IMR-90 (cell line): ENCODE results near the gene COA6. TPM values are rescaled to one million over a fixed set of nuclear protein-coding genes. Genes with fewer than 3 reads are reported as not detected.

Source experiments
- ATAC-seq: fragments of 200-7000 bp; cut with Tn5 transposase; 2 replicates; pipeline ENCODE4 v1.9.1; 2020; ENCODE audit warnings: low read depth, mild to moderate bottlenecking, moderate library complexity
- BruUV-seq: library from RNA; stranded (reverse); fragments of 400-500 nt; replicated peaks from 2 replicates; lab custom pipeline; 2021; lab: Mats Ljungman, UMichigan
- CTCF ChIA-PET: fragments of 300-600 bp; formaldehyde crosslinking; extraction: SDS; loops from one replicate; lab custom pipeline; 2021; ENCODE audit warnings: antibody characterized with exemption; lab: Yijun Ruan, JAX
- POLR2A ChIA-PET: fragments of 300-600 bp; sonication (Branson Sonifier 250); formaldehyde crosslinking; loops from one replicate; lab custom pipeline; 2022; ENCODE audit warnings: antibody characterized with exemption; ENCODE audit not compliant: unreplicated experiment; lab: Charles Lee
- DNase-seq: peaks from one replicate; pipeline ENCODE4 v3.0.0; 2013
- H2AFZ ChIP-seq: replicated peaks from 2 replicates; pipeline ENCODE3; 2013; ENCODE audit warnings: low read length, mild to moderate bottlenecking; ENCODE audit not compliant: poor library complexity
- H2AK5ac ChIP-seq: 2 replicates; pipeline ENCODE4 v1.6.1; 2013; ENCODE audit warnings: low read depth, low read length, inconsistent platforms
- H2AK9ac ChIP-seq: replicated peaks from 2 replicates; pipeline ENCODE3; 2013; ENCODE audit warnings: mild to moderate bottlenecking, low read depth, low read length, moderate library complexity; ENCODE audit not compliant: poor library complexity
- H2BK120ac ChIP-seq: 2 replicates; pipeline ENCODE4 v1.6.1; 2013; ENCODE audit warnings: low read depth, low read length, inconsistent platforms
- H2BK15ac ChIP-seq: 3 replicates; pipeline ENCODE4 v1.6.1; 2013; ENCODE audit warnings: low read depth, low read length, inconsistent platforms
- H2BK20ac ChIP-seq: 2 replicates; pipeline ENCODE4 v1.6.1; 2013; ENCODE audit warnings: low read depth, mild to moderate bottlenecking, inconsistent platforms, low read length, moderate library complexity
- H2BK5ac ChIP-seq: 2 replicates; pipeline ENCODE4 v1.6.1; 2013; ENCODE audit warnings: mild to moderate bottlenecking, low read depth, low read length, inconsistent platforms; ENCODE audit not compliant: poor library complexity, severe bottlenecking
- H3K14ac ChIP-seq: replicated peaks from 2 replicates; pipeline ENCODE4 v1.6.1; 2013; ENCODE audit warnings: low read depth, low read length, inconsistent platforms
- H3K18ac ChIP-seq: 2 replicates; pipeline ENCODE4 v1.6.1; 2013; ENCODE audit warnings: low read depth, low read length, control low read depth
- H3K23ac ChIP-seq: 2 replicates; pipeline ENCODE4 v1.6.1; 2013; ENCODE audit warnings: low read depth, low read length, inconsistent platforms
- H3K27ac ChIP-seq: 2 replicates; pipeline ENCODE4 v1.5.1; 2013; ENCODE audit warnings: mild to moderate bottlenecking, control low read depth, low read length; ENCODE audit not compliant: insufficient read depth
- H3K27me3 ChIP-seq: 2 replicates; pipeline ENCODE4 v1.6.1; 2013; ENCODE audit warnings: low read length; ENCODE audit not compliant: control insufficient read depth, insufficient read depth
- H3K36me3 ChIP-seq: 2 replicates; pipeline ENCODE4 v1.6.1; 2013; ENCODE audit warnings: low read length, mixed read lengths; ENCODE audit not compliant: control insufficient read depth, insufficient read depth
- H3K4ac ChIP-seq: 2 replicates; pipeline ENCODE4 v1.6.1; 2013; ENCODE audit warnings: low read depth, low read length, inconsistent platforms
- H3K4me1 ChIP-seq: 2 replicates; pipeline ENCODE4 v1.6.1; 2013; ENCODE audit warnings: low read length, mixed read lengths; ENCODE audit not compliant: control insufficient read depth, insufficient read depth
- H3K4me2 ChIP-seq: 2 replicates; pipeline ENCODE4 v1.6.1; 2013; ENCODE audit warnings: low read depth, mild to moderate bottlenecking, control low read depth, low read length, moderate library complexity
- H3K4me3 ChIP-seq: 2 replicates; pipeline ENCODE4 v1.5.1; 2013; ENCODE audit warnings: low read depth, mild to moderate bottlenecking, control low read depth, low read length, moderate library complexity; ENCODE audit not compliant: insufficient read depth
- H3K56ac ChIP-seq: 2 replicates; pipeline ENCODE4 v1.6.1; 2013; ENCODE audit warnings: low read length, inconsistent platforms; ENCODE audit not compliant: insufficient read depth; ENCODE audit errors: extremely low read depth
- H3K79me1 ChIP-seq, 2 experiments: 2 replicates each; pipeline ENCODE4 v1.6.1; 2013; ENCODE audit warnings: low read length in 2 of 2, inconsistent platforms in 1 of 2, low read depth in 1 of 2
- H3K9ac ChIP-seq: 2 replicates; pipeline ENCODE4 v1.6.1; 2013; ENCODE audit warnings: low read depth, low read length, control low read depth
- H3K9me1 ChIP-seq: 2 replicates; pipeline ENCODE4 v1.6.1; 2013; ENCODE audit warnings: low read length, inconsistent platforms; ENCODE audit not compliant: insufficient read depth
- H3K9me3 ChIP-seq: 2 replicates; pipeline ENCODE4 v1.6.1; 2013; ENCODE audit warnings: low read length; ENCODE audit not compliant: control insufficient read depth, insufficient read depth
- H4K20me1 ChIP-seq: 2 replicates; pipeline ENCODE4 v1.6.1; 2013; ENCODE audit warnings: low read length, inconsistent platforms; ENCODE audit not compliant: insufficient read depth
- H4K5ac ChIP-seq: 2 replicates; pipeline ENCODE4 v1.6.1; 2013; ENCODE audit warnings: mild to moderate bottlenecking, low read depth, low read length, control low read depth
- H4K8ac ChIP-seq, 2 experiments: 2 replicates each; pipeline ENCODE4 v1.6.1; 2013; ENCODE audit warnings: low read depth in 2 of 2, low read length in 2 of 2, control low read depth in 1 of 2, inconsistent platforms in 1 of 2
- H4K91ac ChIP-seq: 2 replicates; pipeline ENCODE4 v1.6.1; 2013; ENCODE audit warnings: low read depth, low read length, inconsistent platforms; ENCODE audit not compliant: insufficient read depth
- BHLHE40 ChIP-seq: fragments of 150-350 bp; IDR thresholded peaks from 2 replicates; pipeline ENCODE4 v1.6.1; 2016; ENCODE audit warnings: mild to moderate bottlenecking, low read depth, low read length
- CEBPB ChIP-seq: IDR thresholded peaks from 2 replicates; pipeline ENCODE4 v1.6.1; 2012; ENCODE audit warnings: low read depth, low read length, improper control_type of control experiment
- CTCF ChIP-seq: conservative IDR thresholded peaks from 2 replicates; pipeline ENCODE4 v1.5.1; 2012; ENCODE audit warnings: mild to moderate bottlenecking, low read depth, low read length, improper control_type of control experiment
- FOS ChIP-seq: fragments of 150-350 bp; IDR thresholded peaks from 2 replicates; pipeline ENCODE4 v1.6.1; 2016; ENCODE audit warnings: low read depth, low read length
- MAFK ChIP-seq: IDR thresholded peaks from 2 replicates; pipeline ENCODE4 v1.6.1; 2012; ENCODE audit warnings: low read depth, low read length, improper control_type of control experiment
- MAZ ChIP-seq: IDR thresholded peaks from 2 replicates; pipeline ENCODE4 v1.6.1; 2012; ENCODE audit warnings: low read depth, mild to moderate bottlenecking, low read length, improper control_type of control experiment, moderate library complexity, borderline replicate concordance
- NFE2L2 ChIP-seq: fragments of 150-350 bp; IDR thresholded peaks from 2 replicates; pipeline ENCODE4 v1.6.1; 2016; ENCODE audit warnings: low read depth, mild to moderate bottlenecking, low read length
- POLR2A ChIP-seq: IDR thresholded peaks from 2 replicates; pipeline ENCODE4 v1.6.1; 2012; ENCODE audit warnings: mild to moderate bottlenecking, low read depth, low read length
- RAD21 ChIP-seq: IDR thresholded peaks from 2 replicates; pipeline ENCODE4 v1.6.1; 2012; ENCODE audit warnings: low read length, improper control_type of control experiment
- RCOR1 ChIP-seq: IDR thresholded peaks from 2 replicates; pipeline ENCODE4 v1.6.1; 2012; ENCODE audit warnings: mild to moderate bottlenecking, low read length, improper control_type of control experiment; ENCODE audit not compliant: insufficient replicate concordance
- RFX5 ChIP-seq: IDR thresholded peaks from 2 replicates; pipeline ENCODE4 v1.8.0; 2012; ENCODE audit warnings: low read depth, mild to moderate bottlenecking, low read length, moderate library complexity
- SMC3 ChIP-seq: fragments of 150-350 bp; IDR thresholded peaks from 2 replicates; pipeline ENCODE4 v1.6.1; 2016; ENCODE audit warnings: low read depth, mild to moderate bottlenecking, antibody characterized with exemption, low read length, moderate library complexity
- USF2 ChIP-seq: fragments of 150-350 bp; IDR thresholded peaks from 2 replicates; pipeline ENCODE4 v1.6.1; 2017; ENCODE audit warnings: mild to moderate bottlenecking, antibody characterized with exemption, low read length, low read depth
- WGBS, 2 experiments: methylation state at CpG; one replicate each; pipeline versions ENCODE4 v1.1.5 to v1.1.7; 2013; ENCODE audit warnings: missing lambda C conversion rate in 2 of 2; ENCODE audit not compliant: insufficient read length in 1 of 2; ENCODE audit errors: extremely low coverage in 2 of 2; 5-methylcytosine and 5-hydroxymethylcytosine counted together
- dilution Hi-C: fragments of 300-500 bp; cut with HindIII; formaldehyde crosslinking; loops from one replicate; pipeline ENCODE4 v1.14.3; 2018; ENCODE audit warnings: low sequenced_read_pairs; ENCODE audit not compliant: unreplicated experiment
- in situ Hi-C: fragments of 300-500 bp; cut with MboI; formaldehyde crosslinking; loops from 3 replicates; pipeline ENCODE4 v1.14.3; 2019; ENCODE audit warnings: low sequenced_read_pairs, inconsistent platforms, mixed read lengths
- intact Hi-C: fragments of 100-400 bp; cut with micrococcal nuclease; formaldehyde crosslinking; loops from 2 replicates; pipeline ENCODE4 v1.10.0; 2022
- polyA plus RNA-seq, 3 experiments: library from polyadenylated mRNA; depleted of rRNA; stranded (reverse); fragments of >200 nt; gene quantifications; 2 replicates each; pipeline ENCODE4 v1.2.3, GENCODE V29; 2012; ENCODE audit warnings: low replicate concordance in 1 of 3
- total RNA-seq: library from RNA; depleted of rRNA; stranded (reverse); fragments of >200 nt; gene quantifications from 2 replicates; pipeline ENCODE4 v1.2.3, GENCODE V29; 2012

Gene COA6
- total and polyA plus RNA-seq, 2 of the 4 experiments (the other 2 are of a cell fraction), result 6.8 to 14.3 TPM

- dilution Hi-C loops (no loop called here), intact Hi-C loops (no loop called here), in situ Hi-C loops (no loop called here)
- Histone ChIP-seq H2BK15ac (no peak overlapping the region), H2AFZ (no peak overlapping the region), H3K56ac (no peak overlapping the region), H3K14ac (no peak overlapping the region), H2AK5ac (no peak overlapping the region), H3K9me1 (no peaks in the 10 kb centered on the region), H2AK9ac (no peak overlapping the region), H3K27me3 (0 out of 2 replicates have a peak, but pooled peaks cover 2% of the 10 kb centered on the region), H2BK120ac (no peak overlapping the region), H3K36me3 (no peaks in the 10 kb centered on the region), H3K4me2 (no peak overlapping the region), H3K4me1 (no peaks in the 10 kb centered on the region), H3K23ac (no peak overlapping the region), H3K4me3 (no peak overlapping the region), H3K9me3 (no peaks in the 10 kb centered on the region), H4K8ac (no peak overlapping the region), H3K18ac (no peak overlapping the region), H3K79me1 (no peaks in the 10 kb centered on the region), H4K5ac (no peak overlapping the region), H3K4ac (no peak overlapping the region), H3K27ac (no peak overlapping the region), H4K20me1 (no peaks in the 10 kb centered on the region), H3K9ac (no peak overlapping the region), H2BK5ac (no peak overlapping the region), H2BK20ac (no peak overlapping the region), H4K91ac (no peak overlapping the region)
- no peak for TF ChIP-seq POLR2A
- no peak for TF ChIP-seq RCOR1
- no peak for TF ChIP-seq SMC3
- no peak for TF ChIP-seq USF2
- TF ChIP-seq NFE2L2, result no peak
- no peak for TF ChIP-seq BHLHE40
- no peak for TF ChIP-seq FOS
- no peak for TF ChIP-seq RFX5
- no peak for TF ChIP-seq MAZ
- no peak for TF ChIP-seq CEBPB
- TF ChIP-seq RAD21, result no peak
- no peak for TF ChIP-seq MAFK
- no peak for TF ChIP-seq CTCF
- DNase-seq, result no peak
- no peak for ATAC-seq
- no TSS peak for BruUV-seq
- no CpG with 5 or more reads among the region's 3 CpGs for WGBS, 2 experiments
- ChIA-PET CTCF (interaction anchor here (1.3 kb wide), 1 partner anchor 29 kb away, joined by 5 read pairs; no protein-coding TSS in a partner anchor), POLR2A (no interaction called here)
Observed at GRCh38 chr1:234355782-234356510, 17.3 kb upstream of the COA6 start.
